HG02840 (cell line): Measurements from ENCODE around the gene IL22RA2.

Source experiments
- ATAC-seq: cut with Tn5 transposase; IDR thresholded peaks from one replicate; pipeline ENCODE4 v1.9.1; 2021; ENCODE audit warnings: mild to moderate bottlenecking, moderate library complexity, moderate number of reproducible peaks; ENCODE audit not compliant: unreplicated experiment, low FRiP score

The IL22RA2 gene

GRCh38 chr6:137102050-137102848 lies 71.2 kb downstream of the IL22RA2 start:
- peak; percentile 28 for ATAC-seq

GRCh38 chr6:137099689-137100403 lies 73.6 kb downstream of the IL22RA2 start:
- ATAC-seq, result no peak

- ATAC-seq, result no peak
These were observed 75.9 kb downstream of the IL22RA2 start for GRCh38 chr6:137097526-137097925.

GRCh38 chr6:137097057-137097456 lies 76.4 kb downstream of the IL22RA2 start:
- no peak for ATAC-seq

GRCh38 chr6:137095651-137096238 lies 77.7 kb downstream of the IL22RA2 start:
- peak; percentile 69 for ATAC-seq

- no peak for ATAC-seq
These were observed 78.4 kb downstream of the IL22RA2 start for GRCh38 chr6:137095093-137095492.

- no peak for ATAC-seq
These were observed 78.9 kb downstream of the IL22RA2 start for GRCh38 chr6:137094411-137095008.
